HG02678 (cell line): Measurements from ENCODE around the gene LGALS16.
"Not testable (repeated sequence)": the region's sequence is repeated elsewhere in the genome, so short reads cannot be mapped to it uniquely, and the experiment has no call there.

Source experiments
- ATAC-seq: cut with Tn5 transposase; IDR thresholded peaks from one replicate; pipeline ENCODE4 v1.9.1; 2021; ENCODE audit warnings: mild to moderate bottlenecking, moderate library complexity; ENCODE audit not compliant: unreplicated experiment

The LGALS16 gene, protein sequence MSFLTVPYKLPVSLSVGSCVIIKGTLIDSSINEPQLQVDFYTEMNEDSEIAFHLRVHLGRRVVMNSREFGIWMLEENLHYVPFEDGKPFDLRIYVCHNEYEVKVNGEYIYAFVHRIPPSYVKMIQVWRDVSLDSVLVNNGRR

DNA sequence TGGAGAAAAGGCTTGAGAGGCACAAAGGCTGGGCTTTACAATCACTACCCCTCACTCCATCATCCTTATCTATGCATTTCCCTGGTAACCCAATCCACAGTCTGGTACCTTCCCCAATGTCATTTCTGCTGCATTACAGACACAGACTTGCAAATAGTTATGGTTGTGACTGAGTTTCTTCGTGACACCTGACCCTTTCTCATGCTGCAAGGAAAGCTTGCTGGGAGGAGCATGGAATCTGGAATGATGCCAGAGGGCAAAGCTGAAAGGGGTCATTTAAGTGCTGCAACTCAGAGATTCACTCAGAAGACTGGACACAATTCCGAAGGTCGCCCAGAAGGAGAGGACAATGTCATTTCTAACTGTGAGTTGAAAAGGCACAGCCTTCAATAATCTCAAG is at the start of gene LGALS16:
LGALS16 (plus strand) TSS at position 301 of the 400 bp plus-strand sequence; CDS start at position 350, 49 bp downstream.
- no peak for ATAC-seq

GRCh38 chr19:39607021-39607420 is 48.7 kb upstream of the LGALS16 start:
- ATAC-seq = no peak

GRCh38 chr19:39607561-39607960 is 48.2 kb upstream of the LGALS16 start:
- ATAC-seq = no peak

- ATAC-seq = no peak
These were observed 42.1 kb upstream of the LGALS16 start for GRCh38 chr19:39613597-39613996.

DNA sequence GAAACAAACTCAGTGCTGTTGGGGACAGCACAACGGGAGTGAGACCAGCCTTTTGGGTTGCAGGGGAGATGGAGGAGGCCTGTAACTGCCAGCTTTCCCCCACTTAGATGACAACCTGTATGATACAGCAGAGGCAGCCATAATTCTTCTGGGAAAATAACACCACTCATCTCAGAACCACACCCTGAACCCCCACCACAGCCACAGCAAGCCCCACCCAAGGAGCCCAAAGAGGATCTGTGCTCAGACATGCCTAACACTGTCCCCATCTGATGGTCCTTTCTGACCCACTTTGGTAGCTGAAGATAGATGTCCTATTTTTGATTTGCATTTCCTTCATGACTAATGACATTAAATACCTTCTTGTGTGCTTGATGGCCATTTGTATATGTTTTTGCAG is 38.0 kb upstream of the LGALS16 start:
- ATAC-seq = no peak

GRCh38 chr19:39623946-39624345 is 31.8 kb upstream of the LGALS16 start:
- ATAC-seq = no peak

DNA sequence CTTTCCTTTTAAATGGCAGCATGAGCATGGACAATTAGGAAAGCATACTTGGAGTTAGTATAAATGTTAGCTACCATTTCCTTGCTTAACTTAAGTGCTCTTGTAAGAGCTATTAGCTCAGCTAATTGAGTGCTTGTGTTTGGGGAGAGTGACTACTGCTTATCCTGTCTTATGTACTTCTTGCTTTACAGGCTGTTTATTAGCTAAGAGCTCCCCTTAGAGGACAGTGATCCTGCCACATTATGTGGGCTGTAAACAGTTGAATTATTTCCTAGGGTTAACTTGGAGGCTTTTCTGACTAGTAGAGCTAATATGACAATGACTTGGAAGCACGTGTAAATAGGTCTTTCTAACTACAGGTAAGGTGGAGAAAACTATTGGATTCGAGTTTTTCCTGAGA is 28.1 kb upstream of the LGALS16 start:
- not testable (repeated sequence) for ATAC-seq

DNA sequence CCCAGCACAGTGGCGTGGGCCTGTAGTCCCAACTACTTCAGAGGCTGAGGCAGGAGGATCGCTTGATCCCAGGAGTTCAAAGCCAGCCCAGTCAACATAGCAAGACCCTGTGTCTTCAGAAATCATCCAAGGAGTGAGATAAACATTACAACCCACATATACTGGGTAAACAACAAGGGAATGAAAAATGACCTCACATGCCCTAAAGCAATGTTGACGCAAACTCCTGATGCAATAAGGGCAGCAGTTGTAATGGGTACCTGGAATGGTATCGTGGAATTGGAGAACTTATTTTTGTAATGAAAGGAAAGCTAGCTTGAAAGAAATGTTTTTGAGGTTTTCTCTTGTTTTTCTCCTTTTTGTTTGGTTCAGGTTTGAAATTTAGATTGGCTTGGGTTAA is 24.5 kb upstream of the LGALS16 start:
- ATAC-seq = no peak

GRCh38 chr19:39631626-39632025 is 24.1 kb upstream of the LGALS16 start:
- ATAC-seq = no peak

DNA sequence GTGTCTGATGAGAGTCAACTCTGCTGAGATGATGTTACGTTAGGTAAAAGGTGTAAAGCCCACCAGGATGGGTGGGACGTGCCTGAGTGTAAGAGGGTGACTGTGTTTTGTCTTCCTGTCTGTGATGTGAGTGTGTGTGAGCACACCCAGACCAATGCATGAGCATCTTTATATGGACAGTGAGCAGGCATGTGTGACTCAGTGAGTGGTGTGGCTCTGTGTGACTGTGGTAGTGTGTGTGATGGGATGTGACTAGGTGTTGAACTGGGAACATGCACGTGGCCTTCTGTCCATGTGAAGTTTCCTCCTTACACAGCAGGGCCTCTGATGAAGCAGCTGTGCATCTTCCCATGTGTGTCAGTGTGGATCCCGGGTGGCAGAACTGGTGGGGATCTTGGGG is 17.8 kb upstream of the LGALS16 start:
- ATAC-seq = no peak

DNA sequence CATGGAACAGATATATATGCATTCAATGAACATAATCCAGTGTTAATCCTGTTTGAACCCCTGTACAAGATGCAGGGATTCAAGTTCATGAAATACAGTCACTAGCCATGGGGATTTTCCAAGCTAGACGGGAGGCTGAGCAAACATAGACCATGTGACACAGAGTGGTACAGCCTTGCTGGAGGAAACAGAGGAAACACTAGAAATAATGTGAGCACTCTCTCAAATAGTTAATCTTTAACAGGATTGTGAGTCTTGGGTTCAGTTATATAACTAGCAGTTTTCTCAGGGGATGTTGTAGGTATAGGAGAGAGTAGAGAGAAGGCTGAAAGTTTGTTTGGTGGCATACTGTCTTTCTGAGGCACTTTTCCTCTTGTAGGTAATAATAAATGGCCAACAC is 13.9 kb upstream of the LGALS16 start:
- no peak for ATAC-seq

- no peak for ATAC-seq
These were observed 12.1 kb upstream of the LGALS16 start for GRCh38 chr19:39643591-39643990.

DNA sequence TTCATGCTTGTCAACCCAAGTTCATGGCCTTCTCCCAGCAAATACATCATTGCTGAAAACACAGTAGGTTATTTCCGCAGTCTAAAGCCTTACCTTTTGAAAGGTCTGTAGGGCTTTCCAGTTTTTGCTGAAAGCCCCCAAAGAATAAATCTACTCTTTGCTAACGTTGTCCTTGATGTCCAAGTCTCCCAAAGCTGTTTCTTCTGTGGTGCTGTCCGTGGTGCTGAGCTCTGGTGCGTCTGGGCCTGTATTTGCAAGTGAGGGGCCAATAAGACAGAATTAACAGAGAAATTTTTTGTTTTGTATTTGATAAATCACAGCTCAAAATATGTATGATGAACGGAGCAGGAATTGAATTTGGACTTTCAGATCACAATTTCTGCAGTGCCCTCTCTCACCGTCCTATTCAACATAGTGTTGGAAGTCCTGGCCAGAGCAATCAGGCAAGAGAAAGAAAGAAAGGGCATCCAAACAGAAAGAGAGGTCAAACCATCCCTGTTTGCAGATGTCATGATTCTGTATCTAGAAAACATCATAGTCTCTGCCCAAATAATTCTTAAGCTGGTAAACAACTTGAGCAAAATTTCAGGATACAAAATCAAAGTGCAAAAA is 9.8 kb upstream of the LGALS16 start:
- ATAC-seq = no peak

- no peak for ATAC-seq
These were observed 7.8 kb upstream of the LGALS16 start for GRCh38 chr19:39647918-39648317.

DNA sequence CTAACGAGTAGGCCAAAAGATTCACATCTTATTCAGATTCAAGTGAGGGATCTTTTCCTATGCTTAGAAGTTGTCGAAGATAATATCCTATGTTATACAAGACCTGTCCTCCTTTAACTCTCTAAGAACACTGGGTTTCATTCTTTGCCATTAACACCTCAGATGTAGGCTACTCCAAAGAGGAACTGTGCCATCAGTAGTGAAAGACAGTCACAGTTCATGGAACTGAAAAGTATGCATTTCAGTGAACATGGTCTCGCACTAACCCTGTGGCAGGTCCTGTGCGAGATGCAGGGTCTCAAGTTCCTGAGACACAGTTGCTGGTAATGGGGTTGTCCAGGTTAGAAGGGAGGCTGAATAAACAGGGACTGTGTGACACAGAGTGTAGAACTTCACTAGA is 4.1 kb downstream of the LGALS16 start:
- ATAC-seq = no peak

DNA sequence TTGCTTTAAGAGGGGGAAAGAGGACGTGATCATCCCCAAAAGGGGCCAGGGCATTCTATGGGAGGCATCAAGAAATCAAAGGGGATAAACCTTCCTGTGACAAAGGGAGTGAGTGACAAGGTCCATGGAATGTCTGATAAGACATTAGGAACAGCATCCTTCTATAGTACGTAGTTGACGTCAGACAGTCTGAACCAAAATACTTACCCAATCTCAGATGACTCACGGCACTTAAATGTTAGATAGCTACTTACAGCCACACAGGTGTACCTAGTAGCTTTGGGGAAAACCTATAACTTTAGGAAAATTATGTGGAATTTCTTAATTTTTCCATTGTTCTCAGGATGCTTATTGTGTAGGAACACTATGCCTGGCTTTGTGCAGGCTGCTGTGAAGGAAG is 4.9 kb downstream of the LGALS16 start:
- ATAC-seq = no peak

- no peak for ATAC-seq
These were observed 5.9 kb downstream of the LGALS16 start for GRCh38 chr19:39661565-39661964.

DNA sequence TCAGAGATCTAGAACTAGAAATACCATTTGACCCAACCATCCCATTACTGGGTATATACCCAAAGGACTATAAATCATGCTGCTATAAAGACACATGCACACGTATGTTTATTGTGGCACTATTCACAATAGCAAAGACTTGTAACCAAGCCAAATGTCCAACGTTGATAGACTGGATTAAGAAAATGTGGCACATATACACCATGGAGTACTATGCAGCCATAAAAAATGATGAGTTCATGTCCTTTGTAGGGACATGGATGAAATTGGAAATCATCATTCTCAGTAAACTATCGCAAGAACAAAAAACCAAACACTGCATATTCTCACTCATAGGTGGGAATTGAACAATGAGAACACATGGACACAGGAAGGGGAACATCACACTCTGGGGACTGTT is 14.1 kb downstream of the LGALS16 start:
- ATAC-seq = not testable (repeated sequence)

GRCh38 chr19:39670998-39671397 is 15.3 kb downstream of the LGALS16 start:
- ATAC-seq = no peak

- ATAC-seq = no peak
These were observed 16.1 kb downstream of the LGALS16 start for GRCh38 chr19:39671739-39672363.

DNA sequence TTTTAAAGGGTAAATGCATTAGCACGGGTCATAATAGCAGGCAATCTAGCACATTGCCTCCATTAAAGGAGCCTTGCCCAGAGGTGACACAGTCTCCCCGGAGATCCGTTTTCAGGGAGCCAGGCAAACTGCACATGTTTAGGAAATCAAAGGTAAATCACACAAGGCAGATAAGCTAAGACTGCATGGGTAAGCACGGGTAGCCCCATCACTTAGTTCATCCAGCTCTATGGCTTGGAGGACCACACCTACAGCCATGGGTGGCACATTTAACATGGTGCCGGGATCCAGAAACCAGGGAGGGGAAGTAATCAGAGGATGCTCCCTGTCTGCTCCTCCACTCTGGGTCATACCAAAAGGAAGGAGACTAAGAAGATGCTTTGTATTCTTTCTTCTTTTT is 16.8 kb downstream of the LGALS16 start:
- no peak for ATAC-seq

- ATAC-seq = not testable (repeated sequence)
These were observed 18.1 kb downstream of the LGALS16 start for GRCh38 chr19:39673862-39674261.

DNA sequence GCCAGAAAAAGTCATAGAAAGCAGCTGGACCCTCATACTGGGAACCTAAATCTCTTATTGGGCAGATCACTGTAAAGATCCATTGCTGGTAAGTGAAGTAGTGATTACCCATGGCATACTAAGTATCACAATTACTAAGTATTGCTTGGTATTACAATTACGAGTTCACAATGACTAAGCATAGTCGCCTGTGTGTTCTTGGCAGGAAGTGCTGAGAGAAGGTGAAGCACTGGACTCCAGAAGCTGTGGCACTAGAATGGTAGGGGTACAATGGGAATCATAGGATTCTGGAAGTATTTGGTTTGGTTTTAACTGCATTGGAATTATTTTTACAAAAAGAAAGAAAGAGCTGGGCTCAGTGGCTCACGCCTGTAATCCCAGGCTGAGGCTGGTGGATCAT is 20.3 kb downstream of the LGALS16 start:
- ATAC-seq = no peak
